Stomach (tissue), 9 donors: ENCODE data around the gene GFAP. TPM values are rescaled to one million over a fixed set of nuclear protein-coding genes. Genes with fewer than 3 reads are reported as not detected.
A peak's percentile ranks its signal among the peaks of the same experiment; 100 is the strongest.

ENCODE experiments used
- DNase-seq, 2 donors: peaks; one replicate each; pipeline versions ENCODE4 v3.0.0 to v3.0.0-alpha.2; 2013 to 2019
- H3K27ac ChIP-seq, 5 donors: fragments of 200-600 bp in 4 of 5; sonication (generic) in 4 of 5; one replicate each; pipeline ENCODE4 v1.5.1; 2013 to 2019; ENCODE audit warnings: mild to moderate bottlenecking in 1 of 5, moderate library complexity in 1 of 5
- H3K27me3 ChIP-seq, 3 donors: fragments of 200-600 bp; sonication (generic); one replicate each; pipeline ENCODE4 v1.5.1; 2017 to 2019; ENCODE audit warnings: mixed run types in 1 of 3
- H3K36me3 ChIP-seq, 4 donors: fragments of 200-600 bp; sonication (generic); 1 replicate in 3 of 4; 2 replicates in 1 of 4; pipeline ENCODE4 v1.5.1; 2016 to 2019
- H3K4me1 ChIP-seq, 4 donors: fragments of 200-600 bp; sonication (generic); one replicate each; pipeline ENCODE4 v1.5.1; 2016 to 2019
- H3K4me3 ChIP-seq, 4 donors: fragments of 200-600 bp; sonication (generic) in 3 of 4; one replicate each; pipeline ENCODE4 v1.5.1; 2016 to 2019; ENCODE audit warnings: mild to moderate bottlenecking in 1 of 4
- H3K9me3 ChIP-seq, 4 donors: fragments of 200-600 bp; sonication (generic); one replicate each; pipeline ENCODE4 v1.5.1; 2016 to 2019
- CTCF ChIP-seq, 7 experiments: fragments of 450-650 bp in 4 of 7; fragments of 200-600 bp in 3 of 7; sonication (generic) in 3 of 7; IDR thresholded peaks; one replicate each; pipeline ENCODE4 v1.5.1; 2016 to 2019; ENCODE audit warnings: antibody characterized with exemption in 7 of 7, control low read depth in 2 of 7, mild to moderate bottlenecking in 1 of 7
- EP300 ChIP-seq: sonication (generic); formaldehyde crosslinking; IDR thresholded peaks from one replicate; pipeline ENCODE4 v1.6.1; 2017; ENCODE audit warnings: antibody characterized with exemption
- POLR2A ChIP-seq, 4 donors: fragments of 450-650 bp; IDR thresholded peaks; one replicate each; pipeline ENCODE4 v1.6.1; 2016; ENCODE audit warnings: antibody characterized with exemption in 4 of 4, control low read depth in 2 of 4, mild to moderate bottlenecking in 1 of 4, moderate library complexity in 1 of 4
- POLR2AphosphoS5 ChIP-seq, 3 donors: sonication (generic); formaldehyde crosslinking; IDR thresholded peaks; one replicate each; pipeline ENCODE4 v1.6.1; 2016; ENCODE audit warnings: antibody characterized with exemption in 3 of 3
- WGBS, 5 donors: extraction: QIAGEN DNeasy Blood & Tissue Kit in 3 of 5; methylation state at CpG; one replicate each; pipeline versions ENCODE4 v1.1.5 to v1.1.7; 2013 to 2018; 5-methylcytosine and 5-hydroxymethylcytosine counted together
- intact Hi-C: fragments of 100-400 bp; cut with DNase I; formaldehyde crosslinking; loops from one replicate; pipeline ENCODE4 v1.15.1; 2023; ENCODE audit warnings: low total_unique reads
- polyA plus RNA-seq, 3 donors: library from polyadenylated mRNA; stranded (reverse); fragments of 200-250 nt; gene quantifications; one replicate each; pipeline ENCODE4 v1.2.3, GENCODE V29; 2013
- total RNA-seq, 5 donors: library from RNA; depleted of rRNA; stranded (reverse); fragments of >200 nt; gene quantifications; one replicate each; pipeline versions ENCODE4 v1.1.0 to v1.2.3, GENCODE V29; 2014 to 2016
- donor health status: healthy with polysubstance abuse.
- donor health status: Bipolar disorder and iron deficiency.
- donor health status: healthy.

The GFAP gene
- total and polyA plus RNA-seq, 8 donors = 0.15 to 9.7 (median 0.80) TPM; not detected in 4

GRCh38 chr17:44922136-44922535, 6.8 kb upstream of the GFAP start:
- DNase-seq = no peak
- Histone ChIP-seq H3K27ac (no peak overlapping the region), H3K4me1 (peaks cover 0 to 14% (median 4%) of the 10 kb centered on the region in 4 donors), H3K36me3 (peaks cover 0 to 4% (median 0%) of the 10 kb centered on the region in 4 donors), H3K27me3 (peaks cover 0 to 23% (median 7%) of the 10 kb centered on the region in 3 donors), H3K9me3 (no peaks in the 10 kb centered on the region), H3K4me3 (no peak overlapping the region)
- intact Hi-C loops = loop anchor here (5.0 kb wide), 1 partner anchor 100 kb away; no protein-coding TSS in a partner anchor
- TF ChIP-seq CTCF (IDR thresholded peaks at IDR 0.05) (no peak), POLR2A (IDR thresholded peaks at IDR 0.05) (no peak), POLR2AphosphoS5 (IDR thresholded peaks at IDR 0.05) (no peak), EP300 (no peak)
- WGBS, 5 donors = 76 to 92% (median 88%) methylated on average over 6 of the region's 6 CpGs

DNA sequence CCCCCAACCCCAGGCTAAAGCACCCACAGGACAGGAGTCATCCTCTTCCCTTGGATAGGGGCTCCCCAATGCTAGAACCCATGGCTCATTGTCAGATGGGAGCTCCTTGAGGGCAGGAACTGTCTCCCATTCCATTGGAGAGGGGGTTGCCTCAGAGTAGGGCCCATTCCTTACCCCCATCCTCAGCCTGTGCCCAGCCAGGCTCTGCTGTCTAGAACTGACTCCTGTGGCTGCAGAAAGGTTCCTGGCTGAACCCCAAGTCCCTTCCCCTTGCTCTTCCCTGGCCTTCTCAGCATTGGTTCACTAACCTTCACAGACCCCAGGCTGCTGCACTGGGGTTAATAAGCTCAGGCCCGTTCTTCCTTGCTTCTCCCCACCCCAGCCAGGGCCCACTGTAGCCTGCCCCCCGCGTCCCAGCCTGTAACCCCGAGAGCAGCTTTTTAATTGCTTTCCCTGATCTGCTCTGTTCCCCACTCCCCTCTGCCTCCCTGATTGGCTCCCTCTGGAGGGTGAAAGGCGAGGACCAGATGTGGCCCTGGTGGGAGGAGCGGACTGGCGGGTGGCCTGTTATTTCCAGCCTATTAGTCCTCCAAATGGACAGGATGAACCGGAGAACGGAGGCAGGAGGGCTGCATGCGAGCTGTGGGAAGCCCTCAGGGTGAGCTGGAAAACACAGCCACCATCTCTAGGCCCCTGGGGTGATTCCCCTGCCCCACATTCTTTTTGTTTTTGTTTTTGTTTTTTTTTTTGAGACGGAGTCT, 6.0 kb upstream of the GFAP start:
- H3K27me3 ChIP-seq = peaks cover 0 to 23% (median 7%) of the 10 kb centered on the region in 3 donors
- peaks cover 0 to 21% (median 11%) of the 10 kb centered on the region in 4 donors for H3K4me1 ChIP-seq
- H3K27ac ChIP-seq = no peak overlapping the region
- no peaks in the 10 kb centered on the region for H3K36me3 ChIP-seq
- H3K9me3 ChIP-seq = no peaks in the 10 kb centered on the region
- peak in 1 of 2 donors; percentile 45 for DNase-seq
- H3K4me3 ChIP-seq = no peak overlapping the region
- intact Hi-C loops = loop anchor here (5.0 kb wide), 1 partner anchor 101 kb away; no protein-coding TSS in a partner anchor
- TF ChIP-seq EP300 (no peak), CTCF (IDR thresholded peaks at IDR 0.05) (no peak), POLR2AphosphoS5 (IDR thresholded peaks at IDR 0.05) (no peak), POLR2A (IDR thresholded peaks at IDR 0.05) (no peak)
- WGBS, 5 donors = 57 to 68% (median 62%) methylated on average over 11 of the region's 11 CpGs

DNA sequence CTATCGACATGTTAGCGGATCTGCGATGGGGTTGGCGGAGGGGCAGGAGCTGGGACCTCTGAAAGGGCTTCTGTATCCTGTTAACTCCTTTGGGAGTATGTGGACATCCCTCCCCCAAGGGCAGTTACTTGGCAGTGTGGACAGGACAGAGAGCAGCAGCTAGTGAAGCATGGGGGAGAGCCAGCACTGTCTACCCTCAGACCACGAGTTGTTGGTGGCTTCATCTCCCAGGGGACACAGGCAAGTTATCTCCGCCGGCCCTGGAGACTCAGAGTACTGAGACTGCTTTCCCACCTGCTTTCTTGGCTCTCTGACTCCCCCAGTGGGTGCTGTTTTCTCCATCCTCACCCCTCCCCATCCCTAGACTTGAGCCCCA, 5.3 kb upstream of the GFAP start:
- DNase-seq = no peak
- TF ChIP-seq EP300 = no peak
- no peak for TF ChIP-seq POLR2AphosphoS5 (IDR thresholded peaks at IDR 0.05)
- TF ChIP-seq POLR2A (IDR thresholded peaks at IDR 0.05) = no peak
- TF ChIP-seq CTCF (IDR thresholded peaks at IDR 0.05) = no peak
- intact Hi-C loops = loop anchor here (5.0 kb wide), 1 partner anchor 102 kb away; no protein-coding TSS in a partner anchor
- 57 to 73% (median 72%) methylated on average over 6 to 7 of the region's 7 CpGs for WGBS, 5 donors
- peaks cover 0 to 24% (median 13%) of the 10 kb centered on the region in 4 donors for H3K4me1 ChIP-seq
- no peaks in the 10 kb centered on the region for H3K9me3 ChIP-seq
- H3K36me3 ChIP-seq = no peaks in the 10 kb centered on the region
- H3K27me3 ChIP-seq = peaks cover 0 to 24% (median 7%) of the 10 kb centered on the region in 3 donors
- no peak overlapping the region for H3K27ac ChIP-seq
- no peak overlapping the region for H3K4me3 ChIP-seq

DNA sequence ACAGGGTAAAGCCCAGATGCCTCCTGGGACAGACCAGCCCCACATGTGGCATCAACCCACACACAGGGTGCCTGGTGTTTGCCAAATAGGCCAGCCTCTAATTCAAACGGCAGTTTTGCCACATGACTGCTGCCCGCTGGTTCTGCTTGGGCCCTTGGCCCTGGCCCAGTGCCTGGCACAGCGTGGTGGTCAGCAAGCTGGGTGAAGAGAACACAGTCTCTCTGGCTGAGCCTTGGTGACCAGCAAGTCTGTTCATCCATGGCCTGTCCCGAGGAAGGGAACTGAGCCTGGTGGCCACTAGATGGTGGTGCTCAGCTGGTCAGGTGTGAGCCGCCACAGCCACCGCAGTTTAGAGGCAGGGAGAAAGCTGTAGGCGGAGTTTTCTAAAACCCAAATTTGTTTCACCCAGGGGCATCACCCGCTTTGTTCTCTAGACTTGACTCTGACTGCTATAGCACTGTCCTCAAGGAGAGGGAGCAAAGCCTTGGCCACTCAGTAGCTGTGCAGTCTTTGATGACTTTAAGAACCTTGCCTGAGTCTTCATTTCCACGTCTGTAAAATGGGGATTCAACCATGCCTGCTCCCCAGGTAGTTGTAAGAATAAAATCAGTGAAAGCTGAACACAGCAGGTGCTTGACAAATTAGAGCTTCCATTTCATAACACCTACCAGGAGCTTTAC, 4.7 kb upstream of the GFAP start:
- peaks cover 0 to 25% (median 13%) of the 10 kb centered on the region in 4 donors for H3K4me1 ChIP-seq
- TF ChIP-seq POLR2AphosphoS5 (IDR thresholded peaks at IDR 0.05) = peak in 1 of 3 donors; percentile 75
- TF ChIP-seq CTCF (IDR thresholded peaks at IDR 0.05) = peak in 5 of 7 experiments; percentile 68 to 92 (median 79)
- TF ChIP-seq EP300 = no peak
- peaks cover 0 to 30% (median 7%) of the 10 kb centered on the region in 3 donors for H3K27me3 ChIP-seq
- H3K4me3 ChIP-seq = no peak overlapping the region
- 7 to 14% (median 11%) methylated on average over 7 to 9 of the region's 9 CpGs for WGBS, 5 donors
- H3K9me3 ChIP-seq = no peaks in the 10 kb centered on the region
- peak; percentile 83 to 93 for DNase-seq
- H3K36me3 ChIP-seq = no peaks in the 10 kb centered on the region
- no peak overlapping the region for H3K27ac ChIP-seq
- intact Hi-C loops = loop anchor here (5.0 to 10.0 kb wide), 2 partner anchors 102 to 185 kb away; no protein-coding TSS in a partner anchor
